ENCODE measurements around the gene COA1. TPM values are rescaled to one million over a fixed set of nuclear protein-coding genes. Genes with fewer than 3 reads are reported as not detected.

The COA1 gene
- total RNA-seq, 1 donor from 2014 or later = 47.9 TPM

DNA sequence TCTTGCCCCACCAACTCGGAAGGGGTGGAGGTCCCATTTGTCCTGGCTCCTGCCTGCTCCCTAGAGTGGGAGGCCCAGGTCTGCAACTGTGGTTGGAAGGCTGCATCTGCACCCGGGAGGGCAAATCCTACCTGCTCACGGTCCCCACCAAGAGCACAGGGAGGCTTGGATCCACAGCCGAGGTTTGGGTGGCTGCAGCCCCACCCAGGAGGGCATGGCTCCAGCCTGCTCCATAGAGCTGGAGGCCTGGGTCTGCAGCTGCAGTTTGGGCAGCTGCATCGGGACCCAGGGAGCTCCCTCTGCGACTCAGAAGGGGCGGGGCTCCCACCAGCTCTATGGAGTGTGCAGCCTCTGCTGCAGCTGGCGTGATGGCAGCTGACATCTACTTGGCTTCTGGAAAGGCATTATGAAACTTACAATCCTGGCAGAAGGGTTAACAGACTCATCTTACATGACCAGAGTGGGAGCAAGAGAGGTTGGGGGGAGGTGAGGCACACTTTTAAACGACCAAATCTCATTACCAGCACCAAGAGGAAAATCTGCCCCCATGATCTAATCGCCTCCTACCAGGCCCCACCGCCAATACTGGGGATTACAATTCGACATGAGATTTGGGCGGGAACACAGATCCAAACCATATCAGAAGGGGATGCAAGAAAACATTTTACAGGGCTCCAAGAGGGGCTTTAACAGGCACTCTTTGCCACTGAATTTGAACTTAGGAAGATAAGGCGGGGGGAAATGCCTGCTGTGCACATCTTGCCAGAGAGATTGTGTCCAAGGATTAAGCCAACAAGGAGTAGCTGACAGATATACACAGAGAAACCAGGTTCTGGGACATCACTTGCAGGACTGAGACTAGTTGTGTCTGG is 20.9 kb upstream of the COA1 start:
- Histone ChIP-seq H3K27ac (no peak overlapping the region), H3K36me3 (no peaks in the 10 kb centered on the region), H3K27me3 (no peaks in the 10 kb centered on the region), H3K4me3 (no peak overlapping the region), H3K4me1 (no peaks in the 10 kb centered on the region), H3K9me3 (no peaks in the 10 kb centered on the region)
- ATAC-seq (peak; percentile 57), DNase-seq (no peak)
- TF ChIP-seq, protein P1, sequence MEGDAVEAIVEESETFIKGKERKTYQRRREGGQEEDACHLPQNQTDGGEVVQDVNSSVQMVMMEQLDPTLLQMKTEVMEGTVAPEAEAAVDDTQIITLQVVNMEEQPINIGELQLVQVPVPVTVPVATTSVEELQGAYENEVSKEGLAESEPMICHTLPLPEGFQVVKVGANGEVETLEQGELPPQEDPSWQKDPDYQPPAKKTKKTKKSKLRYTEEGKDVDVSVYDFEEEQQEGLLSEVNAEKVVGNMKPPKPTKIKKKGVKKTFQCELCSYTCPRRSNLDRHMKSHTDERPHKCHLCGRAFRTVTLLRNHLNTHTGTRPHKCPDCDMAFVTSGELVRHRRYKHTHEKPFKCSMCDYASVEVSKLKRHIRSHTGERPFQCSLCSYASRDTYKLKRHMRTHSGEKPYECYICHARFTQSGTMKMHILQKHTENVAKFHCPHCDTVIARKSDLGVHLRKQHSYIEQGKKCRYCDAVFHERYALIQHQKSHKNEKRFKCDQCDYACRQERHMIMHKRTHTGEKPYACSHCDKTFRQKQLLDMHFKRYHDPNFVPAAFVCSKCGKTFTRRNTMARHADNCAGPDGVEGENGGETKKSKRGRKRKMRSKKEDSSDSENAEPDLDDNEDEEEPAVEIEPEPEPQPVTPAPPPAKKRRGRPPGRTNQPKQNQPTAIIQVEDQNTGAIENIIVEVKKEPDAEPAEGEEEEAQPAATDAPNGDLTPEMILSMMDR (IDR thresholded peaks at IDR 0.05) = no peak
- intact Hi-C loops (cut with DNase I) = no loop called here

- intact Hi-C loops (cut with DNase I) = no loop called here
- H3K4me1 ChIP-seq = no peaks in the 10 kb centered on the region
- ATAC-seq (peak; percentile 18), DNase-seq (no peak)
- H3K27ac ChIP-seq = no peak overlapping the region
- H3K4me3 ChIP-seq = no peak overlapping the region
- H3K36me3 ChIP-seq = no peaks in the 10 kb centered on the region
- TF ChIP-seq, protein P1 (IDR thresholded peaks at IDR 0.05) = no peak
- H3K27me3 ChIP-seq = no peaks in the 10 kb centered on the region
- no peaks in the 10 kb centered on the region for H3K9me3 ChIP-seq
Measured at GRCh38 chr7:43749383-43749940, 20.1 kb upstream of the COA1 start.

DNA sequence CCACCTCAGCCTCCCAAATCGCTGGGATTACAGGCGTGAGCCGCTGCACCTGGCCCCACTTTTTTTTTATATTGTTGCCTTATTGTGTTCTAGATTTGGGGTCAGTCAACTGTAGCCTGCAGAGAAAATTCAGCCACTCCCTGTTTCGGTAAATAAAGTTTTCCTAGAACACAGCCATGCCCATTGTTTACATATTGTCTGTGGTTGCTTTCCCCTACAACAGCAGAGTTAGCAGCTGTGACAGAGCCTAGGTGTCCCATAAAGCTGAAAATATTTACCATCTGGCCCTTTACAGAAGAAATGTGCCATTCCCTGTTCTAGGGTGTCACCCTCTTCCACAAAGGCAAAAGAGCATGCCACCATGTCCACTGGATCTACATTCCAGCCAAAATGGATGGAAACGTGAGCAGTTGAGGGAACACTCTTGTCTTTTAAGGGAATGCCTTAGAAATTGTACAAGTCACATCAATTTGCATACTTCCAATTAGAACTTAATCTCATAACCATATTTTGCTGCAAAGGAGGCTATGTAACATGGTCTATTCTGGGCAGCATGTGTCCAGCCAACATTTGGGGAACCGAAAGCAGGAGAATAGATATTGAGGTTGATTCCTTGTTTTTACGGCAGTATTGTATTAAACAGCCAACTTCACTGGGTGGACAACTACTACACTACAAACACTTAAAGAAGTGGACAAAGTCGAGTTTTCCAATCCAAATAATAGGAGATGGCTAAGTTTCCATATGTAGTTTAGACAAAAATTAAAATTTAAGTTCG is 18.2 kb upstream of the COA1 start:
- peak; percentile 72 for ATAC-seq
- no peak for DNase-seq
- intact Hi-C loops (cut with DNase I) = no loop called here
- Histone ChIP-seq H3K27me3 (no peaks in the 10 kb centered on the region), H3K4me1 (no peaks in the 10 kb centered on the region), H3K4me3 (no peak overlapping the region), H3K9me3 (no peaks in the 10 kb centered on the region), H3K27ac (no peak overlapping the region), H3K36me3 (no peaks in the 10 kb centered on the region)
- TF ChIP-seq, protein P1 (IDR thresholded peaks at IDR 0.05) = no peak

DNA sequence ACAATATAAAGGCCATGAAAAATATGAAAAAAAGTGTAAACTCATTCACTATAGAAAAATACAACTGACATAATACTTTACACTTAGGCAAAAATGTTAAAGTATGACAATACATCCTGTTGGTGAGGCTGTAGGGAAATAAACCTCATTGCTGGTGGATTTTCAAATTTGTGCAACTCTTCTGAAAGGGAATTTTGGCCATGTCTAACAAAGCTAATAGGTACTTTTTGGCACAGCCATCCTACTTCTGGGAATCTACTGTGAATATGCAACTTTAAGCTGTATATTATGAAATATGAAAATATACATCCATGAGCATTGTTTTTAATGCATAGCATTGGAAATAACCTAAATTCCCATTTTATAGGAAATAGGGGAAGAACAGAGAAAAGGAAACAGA is 13.4 kb upstream of the COA1 start:
- ATAC-seq (no peak), DNase-seq (no peak)
- TF ChIP-seq, protein P1 (IDR thresholded peaks at IDR 0.05) = no peak
- H3K27ac ChIP-seq = no peak overlapping the region
- no peak overlapping the region for H3K4me3 ChIP-seq
- intact Hi-C loops (cut with DNase I) = no loop called here
- H3K4me1 ChIP-seq = no peaks in the 10 kb centered on the region
- H3K9me3 ChIP-seq = no peaks in the 10 kb centered on the region
- H3K36me3 ChIP-seq = no peaks in the 10 kb centered on the region
- no peaks in the 10 kb centered on the region for H3K27me3 ChIP-seq

GRCh38 chr7:43737467-43738127 is 8.3 kb upstream of the COA1 start:
- Histone ChIP-seq H3K27ac (no peak overlapping the region), H3K4me3 (no peak overlapping the region), H3K36me3 (no peaks in the 10 kb centered on the region), H3K9me3 (no peaks in the 10 kb centered on the region), H3K27me3 (no peaks in the 10 kb centered on the region), H3K4me1 (no peaks in the 10 kb centered on the region)
- intact Hi-C loops (cut with DNase I) = no loop called here
- ATAC-seq (peak; percentile 36), DNase-seq (no peak)
- TF ChIP-seq, protein P1 (IDR thresholded peaks at IDR 0.05) = no peak
